Endothelial cell of umbilical vein (primary cell): ENCODE data around the gene ALOX5AP. TPM values are rescaled to one million over a fixed set of nuclear protein-coding genes. Genes with fewer than 3 reads are reported as not detected.

Source experiments
- BruUV-seq: library from RNA; stranded (reverse); fragments of 400-500 nt; replicated peaks from 2 replicates; lab custom pipeline; 2021; lab: Mats Ljungman, UMichigan
- CTCF ChIA-PET: fragments of 300-600, 350-600 bp; sonication (Branson Sonifier 250); formaldehyde crosslinking; loops from one replicate; lab custom pipeline; 2021; ENCODE audit warnings: antibody characterized with exemption, inconsistent platforms; lab: Charles Lee
- POLR2A ChIA-PET: fragments of 300-600, 350-600 bp; sonication (Branson Sonifier 250); formaldehyde crosslinking; loops from one replicate; lab custom pipeline; 2021; ENCODE audit warnings: antibody characterized with exemption, inconsistent platforms; lab: Charles Lee
- DNase-seq: peaks from one replicate; pipeline ENCODE4 v3.0.0-alpha.2; 2011; ENCODE audit warnings: low read depth, low spot score
- FAIRE-seq: peaks from 2 replicates; lab custom pipeline; 2011; peaks lifted over from hg19 to GRCh38; lab: Jason Lieb, UNC
- H2AFZ ChIP-seq: 2 replicates; pipeline ENCODE4 v1.6.0; 2012; ENCODE audit warnings: low read depth, low read length, control low read depth, inconsistent platforms
- H3K27ac ChIP-seq: 2 replicates; pipeline ENCODE4 v1.5.1; 2011; ENCODE audit warnings: low read depth, mild to moderate bottlenecking, control low read depth, low read length, moderate library complexity; ENCODE audit not compliant: insufficient read depth
- H3K27me3 ChIP-seq, 2 experiments: 2 replicates each; pipeline versions ENCODE4 v1.6.0 to v1.6.1; 2011; ENCODE audit warnings: low read length in 2 of 2, mixed read lengths in 1 of 2; ENCODE audit not compliant: control insufficient read depth in 2 of 2, insufficient read depth in 2 of 2
- H3K36me3 ChIP-seq, 2 experiments: 2 replicates in 1 of 2; 3 replicates in 1 of 2; pipeline ENCODE4 v1.5.1; 2011; ENCODE audit warnings: low read length in 2 of 2, mild to moderate bottlenecking in 1 of 2, moderate library complexity in 1 of 2; ENCODE audit not compliant: control insufficient read depth in 2 of 2, insufficient read depth in 2 of 2; ENCODE audit errors: extremely low read depth in 1 of 2
- H3K4me1 ChIP-seq: 3 replicates; pipeline ENCODE4 v1.5.1; 2011; ENCODE audit warnings: mild to moderate bottlenecking, low read length; ENCODE audit not compliant: control insufficient read depth, insufficient read depth; ENCODE audit errors: extremely low read depth
- H3K4me2 ChIP-seq: 2 replicates; pipeline ENCODE4 v1.6.1; 2011; ENCODE audit warnings: low read length, control low read depth, mixed read lengths; ENCODE audit not compliant: insufficient read depth
- H3K4me3 ChIP-seq, 3 experiments: fragments of 200-600 bp in 1 of 3; sonication (generic), shearing (Covaris generic) in 1 of 3; replicated peaks in 1 of 3; 2 replicates each; pipeline ENCODE4 v1.5.1; 2011 to 2016; ENCODE audit warnings: control low read depth in 3 of 3, low read length in 3 of 3, mild to moderate bottlenecking in 2 of 3, inconsistent platforms in 1 of 3, low read depth in 1 of 3, moderate library complexity in 1 of 3; ENCODE audit not compliant: insufficient read depth in 1 of 3
- H3K79me2 ChIP-seq: 2 replicates; pipeline ENCODE4 v1.6.0; 2012; ENCODE audit warnings: low read length, inconsistent platforms; ENCODE audit not compliant: control insufficient read depth, insufficient read depth
- H3K9ac ChIP-seq: replicated peaks from 2 replicates; pipeline ENCODE3; 2011; ENCODE audit warnings: low read length, control low read depth; ENCODE audit not compliant: insufficient read depth; ENCODE audit errors: extremely low read depth
- H3K9me1 ChIP-seq: replicated peaks from 3 replicates; pipeline ENCODE4 v1.6.0; 2011; ENCODE audit warnings: mild to moderate bottlenecking, low read length; ENCODE audit not compliant: control insufficient read depth, insufficient read depth; ENCODE audit errors: extremely low read depth
- H3K9me3 ChIP-seq: replicated peaks from 2 replicates; pipeline ENCODE4 v1.5.1; 2012; ENCODE audit warnings: low read length, inconsistent platforms; ENCODE audit not compliant: control insufficient read depth, insufficient read depth
- H4K20me1 ChIP-seq: replicated peaks from 2 replicates; pipeline ENCODE3; 2011; ENCODE audit warnings: mild to moderate bottlenecking, low read length; ENCODE audit not compliant: control insufficient read depth, insufficient read depth; ENCODE audit errors: extremely low read depth
- FOS ChIP-seq: IDR thresholded peaks from 2 replicates; pipeline ENCODE4 v1.6.1; 2011; ENCODE audit warnings: mild to moderate bottlenecking, low read length, moderate library complexity, borderline replicate concordance; ENCODE audit not compliant: insufficient read depth
- GATA2 ChIP-seq: IDR thresholded peaks from 2 replicates; pipeline ENCODE4 v1.7.0; 2011; ENCODE audit warnings: low read depth, mild to moderate bottlenecking, moderate library complexity, mixed read lengths, low read length; ENCODE audit not compliant: insufficient read length, insufficient read depth
- JUN ChIP-seq: IDR thresholded peaks from 2 replicates; pipeline ENCODE4 v1.6.1; 2011; ENCODE audit warnings: borderline replicate concordance, low read depth; ENCODE audit not compliant: insufficient read length, insufficient read depth
- MYC ChIP-seq: IDR thresholded peaks from one replicate; pipeline ENCODE4 v1.6.1; 2011; ENCODE audit warnings: mild to moderate bottlenecking, low read depth, low read length
- POLR2A ChIP-seq: IDR thresholded peaks from 2 replicates; pipeline ENCODE4 v1.6.1; 2012; ENCODE audit warnings: low read depth, mild to moderate bottlenecking, control low read depth, low read length
- dilution Hi-C: fragments of 300-500 bp; cut with MboI; formaldehyde crosslinking; loops from one replicate; pipeline ENCODE4 v1.15.0; 2019; ENCODE audit warnings: low sequenced_read_pairs; ENCODE audit not compliant: extremely low pct_ligation_motif_present
- intact Hi-C: fragments of 100-400 bp; cut with micrococcal nuclease; formaldehyde crosslinking; loops from one replicate; pipeline ENCODE4 v1.10.0; 2022
- polyA plus RNA-seq, 4 experiments: library from polyadenylated mRNA; depleted of rRNA in 3 of 4; stranded (reverse) in 3 of 4; unstranded in 1 of 4; fragments of >200 nt; gene quantifications; 2 replicates each; pipeline versions ENCODE4 v1.2.1 to v1.2.3, GENCODE V29; 2011 to 2012; ENCODE audit warnings: missing spikeins in 1 of 4
- total RNA-seq: library from RNA; stranded (reverse); gene quantifications from 2 replicates; pipeline ENCODE4 v1.2.3, GENCODE V29; 2021
- TF ChIP-seq, protein P1 (sequence below): IDR thresholded peaks from 2 replicates; pipeline ENCODE4 v1.6.1; 2011; ENCODE audit not compliant: insufficient read depth, insufficient read length
- TF ChIP-seq, protein P2 (sequence below), 2 donors: IDR thresholded peaks; 1 replicate in 1 of 2; 2 replicates in 1 of 2; pipeline ENCODE4 v1.5.1; 2011; ENCODE audit warnings: low read length in 2 of 2, mild to moderate bottlenecking in 2 of 2, moderate library complexity in 2 of 2, control low read depth in 1 of 2, inconsistent platforms in 1 of 2, low read depth in 1 of 2; ENCODE audit not compliant: insufficient read depth in 1 of 2; ENCODE audit errors: extremely low read depth in 1 of 2

ALOX5AP gene
- total and polyA plus RNA-seq, 2 donors (not counting 3 experiments of a cell fraction or from before 2014, with no cell fraction given), result 1.8 TPM; not detected in 1

GRCh38 chr13:30727491-30728355 lies 7.6 kb upstream of the ALOX5AP start:
- ChIA-PET POLR2A (no interaction called here), CTCF (no interaction called here)
- no peak overlapping the region for H3K9ac ChIP-seq
- H2AFZ ChIP-seq, result no peak overlapping the region
- no peak overlapping the region for H3K27ac ChIP-seq
- no peak overlapping the region for H3K4me3 ChIP-seq
- H3K9me3 ChIP-seq, result no peaks in the 10 kb centered on the region
- no peak for DNase-seq
- no TSS peak for BruUV-seq
- intact Hi-C loops (no loop called here), dilution Hi-C loops (no loop called here)
- TF ChIP-seq FOS, result no peak
- no peak for TF ChIP-seq JUN
- TF ChIP-seq MYC, result no peak
- TF ChIP-seq, protein P1, sequence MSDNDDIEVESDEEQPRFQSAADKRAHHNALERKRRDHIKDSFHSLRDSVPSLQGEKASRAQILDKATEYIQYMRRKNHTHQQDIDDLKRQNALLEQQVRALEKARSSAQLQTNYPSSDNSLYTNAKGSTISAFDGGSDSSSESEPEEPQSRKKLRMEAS, result no peak
- TF ChIP-seq GATA2, result no peak
- TF ChIP-seq, protein P2, sequence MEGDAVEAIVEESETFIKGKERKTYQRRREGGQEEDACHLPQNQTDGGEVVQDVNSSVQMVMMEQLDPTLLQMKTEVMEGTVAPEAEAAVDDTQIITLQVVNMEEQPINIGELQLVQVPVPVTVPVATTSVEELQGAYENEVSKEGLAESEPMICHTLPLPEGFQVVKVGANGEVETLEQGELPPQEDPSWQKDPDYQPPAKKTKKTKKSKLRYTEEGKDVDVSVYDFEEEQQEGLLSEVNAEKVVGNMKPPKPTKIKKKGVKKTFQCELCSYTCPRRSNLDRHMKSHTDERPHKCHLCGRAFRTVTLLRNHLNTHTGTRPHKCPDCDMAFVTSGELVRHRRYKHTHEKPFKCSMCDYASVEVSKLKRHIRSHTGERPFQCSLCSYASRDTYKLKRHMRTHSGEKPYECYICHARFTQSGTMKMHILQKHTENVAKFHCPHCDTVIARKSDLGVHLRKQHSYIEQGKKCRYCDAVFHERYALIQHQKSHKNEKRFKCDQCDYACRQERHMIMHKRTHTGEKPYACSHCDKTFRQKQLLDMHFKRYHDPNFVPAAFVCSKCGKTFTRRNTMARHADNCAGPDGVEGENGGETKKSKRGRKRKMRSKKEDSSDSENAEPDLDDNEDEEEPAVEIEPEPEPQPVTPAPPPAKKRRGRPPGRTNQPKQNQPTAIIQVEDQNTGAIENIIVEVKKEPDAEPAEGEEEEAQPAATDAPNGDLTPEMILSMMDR (IDR thresholded peaks at IDR 0.05; ENCODE audit: extremely low read depth in 1 of 2, insufficient read depth in 1 of 2, low read depth in 1 of 2, low read length in 2 of 2), result no peak
- no peak for TF ChIP-seq POLR2A
- H3K4me2 ChIP-seq, result no peak overlapping the region
- no peak for FAIRE-seq
- no peaks in the 10 kb centered on the region for H3K9me1 ChIP-seq
- no peaks in the 10 kb centered on the region for H3K4me1 ChIP-seq
- no peaks in the 10 kb centered on the region for H3K27me3 ChIP-seq
- no peaks in the 10 kb centered on the region for H3K79me2 ChIP-seq
- no peaks in the 10 kb centered on the region for H3K36me3 ChIP-seq
- no peaks in the 10 kb centered on the region for H4K20me1 ChIP-seq
